Stimulated activated CD8-positive, alpha-beta memory T cell treated with anti-CD3 and anti-CD28 coated beads, Interleukin-7, amount 100 ng/mL, for 24 hours (primary cell): Measurements from ENCODE around the gene AGAP1.
"Not testable (repeated sequence)": the region's sequence is repeated elsewhere in the genome, so short reads cannot be mapped to it uniquely, and the experiment has no call there.

Source experiments
- DNase-seq: peaks from one replicate; pipeline ENCODE4 v3.0.0-alpha.2; 2020; ENCODE audit warnings: low read depth

The AGAP1 gene

GRCh38 chr2:236065314-236066160 is 571.7 kb downstream of the AGAP1 start:
- no peak for DNase-seq

GRCh38 chr2:236070236-236070635 is 576.4 kb downstream of the AGAP1 start:
- no peak for DNase-seq

- DNase-seq, result no peak
These were observed 579.4 kb downstream of the AGAP1 start for GRCh38 chr2:236073246-236073645.

- no peak for DNase-seq
These were observed 580.2 kb downstream of the AGAP1 start for GRCh38 chr2:236073867-236074655.

- DNase-seq, result no peak
These were observed 582.0 kb downstream of the AGAP1 start for GRCh38 chr2:236075802-236076201.

- no peak for DNase-seq
These were observed 584.7 kb downstream of the AGAP1 start for GRCh38 chr2:236078297-236079255.

- no peak for DNase-seq
These were observed 586.6 kb downstream of the AGAP1 start for GRCh38 chr2:236080412-236080811.

GRCh38 chr2:236081171-236081570 is 587.3 kb downstream of the AGAP1 start:
- DNase-seq, result no peak

- no peak for DNase-seq
These were observed 588.2 kb downstream of the AGAP1 start for GRCh38 chr2:236082061-236082460.

- no peak for DNase-seq
These were observed 590.1 kb downstream of the AGAP1 start for GRCh38 chr2:236083934-236084333.

- DNase-seq, result no peak
These were observed 591.4 kb downstream of the AGAP1 start for GRCh38 chr2:236085211-236085610.

- no peak for DNase-seq
These were observed 591.8 kb downstream of the AGAP1 start for GRCh38 chr2:236085647-236086046.

- no peak for DNase-seq
These were observed 592.6 kb downstream of the AGAP1 start for GRCh38 chr2:236086403-236086970.

- no peak for DNase-seq
These were observed 593.2 kb downstream of the AGAP1 start for GRCh38 chr2:236086971-236087465.

- DNase-seq, result no peak
These were observed 594.7 kb downstream of the AGAP1 start for GRCh38 chr2:236088368-236089057.

- DNase-seq, result no peak
These were observed 595.6 kb downstream of the AGAP1 start for GRCh38 chr2:236089271-236090026.

- no peak for DNase-seq
These were observed 596.2 kb downstream of the AGAP1 start for GRCh38 chr2:236090027-236090382.

- not testable (repeated sequence) for DNase-seq
These were observed 597.0 kb downstream of the AGAP1 start for GRCh38 chr2:236090826-236091225.

- no peak for DNase-seq
These were observed 598.9 kb downstream of the AGAP1 start for GRCh38 chr2:236092714-236093113.

- no peak for DNase-seq
These were observed 599.3 kb downstream of the AGAP1 start for GRCh38 chr2:236093134-236093533.
